GM12865 (cell line): ENCODE data around the gene LRRC55.

ENCODE experiments used
- DNase-seq: peaks from one replicate; pipeline ENCODE4 v3.0.0; 2010; ENCODE audit warnings: low read depth
- H3K4me3 ChIP-seq: 2 replicates; pipeline ENCODE4 v1.5.1; 2011; ENCODE audit warnings: mild to moderate bottlenecking, low read depth, low read length, control low read depth
- TF ChIP-seq, protein P1 (sequence below): IDR thresholded peaks from 2 replicates; pipeline ENCODE4 v1.5.1; 2011; ENCODE audit warnings: low read length, control low read depth, low read depth, inconsistent platforms; ENCODE audit not compliant: insufficient read depth; ENCODE audit errors: missing control alignments

Gene LRRC55

DNA sequence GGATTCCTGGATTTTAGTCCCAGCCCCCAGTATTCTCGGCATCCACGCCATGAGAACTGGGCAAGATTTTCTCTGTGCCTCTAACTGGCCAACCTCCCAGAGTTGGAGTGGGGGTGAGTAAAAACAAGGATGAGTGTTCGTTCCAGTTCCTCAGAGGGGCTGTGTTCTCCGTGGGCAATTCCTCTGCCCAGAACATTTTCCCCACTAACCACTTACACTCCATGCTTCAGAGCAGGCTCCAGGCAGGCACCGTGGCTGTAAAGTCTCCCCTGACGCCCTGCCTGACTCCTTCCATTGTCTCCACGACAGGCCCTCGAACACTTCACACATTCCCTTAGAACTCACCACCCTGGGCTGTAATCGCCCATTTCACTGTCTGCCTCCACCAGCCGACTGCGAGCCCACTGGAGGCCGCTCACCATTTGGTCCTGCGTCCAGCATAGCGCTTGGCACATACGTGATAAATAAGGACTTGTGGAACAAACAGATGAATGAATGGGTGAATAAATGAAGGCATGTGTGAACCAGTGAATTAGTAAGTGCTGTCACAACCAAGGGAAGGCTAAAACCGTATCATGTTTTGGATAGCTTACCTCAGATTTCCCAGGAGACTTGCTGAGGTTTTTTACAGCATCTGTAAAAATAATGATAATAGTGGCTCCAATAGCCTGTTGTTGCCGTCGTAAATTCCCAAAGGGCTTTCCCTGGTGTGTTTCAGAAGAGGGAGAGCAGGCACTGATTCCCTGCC, 49.2 kb downstream of the LRRC55 start:
- TF ChIP-seq, protein P1, sequence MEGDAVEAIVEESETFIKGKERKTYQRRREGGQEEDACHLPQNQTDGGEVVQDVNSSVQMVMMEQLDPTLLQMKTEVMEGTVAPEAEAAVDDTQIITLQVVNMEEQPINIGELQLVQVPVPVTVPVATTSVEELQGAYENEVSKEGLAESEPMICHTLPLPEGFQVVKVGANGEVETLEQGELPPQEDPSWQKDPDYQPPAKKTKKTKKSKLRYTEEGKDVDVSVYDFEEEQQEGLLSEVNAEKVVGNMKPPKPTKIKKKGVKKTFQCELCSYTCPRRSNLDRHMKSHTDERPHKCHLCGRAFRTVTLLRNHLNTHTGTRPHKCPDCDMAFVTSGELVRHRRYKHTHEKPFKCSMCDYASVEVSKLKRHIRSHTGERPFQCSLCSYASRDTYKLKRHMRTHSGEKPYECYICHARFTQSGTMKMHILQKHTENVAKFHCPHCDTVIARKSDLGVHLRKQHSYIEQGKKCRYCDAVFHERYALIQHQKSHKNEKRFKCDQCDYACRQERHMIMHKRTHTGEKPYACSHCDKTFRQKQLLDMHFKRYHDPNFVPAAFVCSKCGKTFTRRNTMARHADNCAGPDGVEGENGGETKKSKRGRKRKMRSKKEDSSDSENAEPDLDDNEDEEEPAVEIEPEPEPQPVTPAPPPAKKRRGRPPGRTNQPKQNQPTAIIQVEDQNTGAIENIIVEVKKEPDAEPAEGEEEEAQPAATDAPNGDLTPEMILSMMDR, result no peak
- H3K4me3 ChIP-seq, result no peak overlapping the region
- no peak for DNase-seq

DNA sequence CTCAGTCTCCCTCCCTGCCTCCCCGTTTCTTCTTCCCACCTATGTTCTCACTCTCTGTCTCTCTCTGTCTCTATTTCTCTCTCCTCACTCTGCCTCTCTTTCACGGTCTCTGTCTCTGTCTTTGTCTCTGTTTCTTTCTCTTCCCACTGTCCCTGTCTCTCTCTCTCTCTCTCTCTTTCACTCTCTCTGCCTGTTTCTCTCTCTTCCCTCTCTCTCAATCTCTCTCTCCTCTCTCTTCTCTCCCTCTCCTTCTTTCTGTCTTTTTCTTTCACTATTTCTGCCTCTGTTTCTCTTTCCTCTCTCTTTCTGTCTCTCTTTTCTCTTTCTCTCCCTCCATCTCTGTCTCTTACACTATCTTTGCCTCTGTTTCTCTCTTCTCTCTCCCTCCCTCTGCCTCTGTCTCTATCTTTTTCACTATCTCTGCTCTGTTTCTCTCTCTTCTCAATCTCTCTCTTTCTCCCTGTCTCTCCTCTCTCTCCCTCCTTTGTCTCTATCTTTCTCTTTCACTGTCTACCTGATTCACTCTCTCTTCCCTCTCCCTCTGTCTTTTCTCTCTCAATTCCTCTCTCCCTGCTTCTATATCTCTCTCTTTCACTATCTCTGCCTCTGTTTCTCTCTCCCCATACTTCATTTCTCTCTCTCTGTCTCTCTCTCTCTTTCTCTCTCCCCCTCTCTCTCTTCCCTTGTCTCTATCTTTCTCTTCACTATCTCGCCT, 49.9 kb downstream of the LRRC55 start:
- no peak for DNase-seq
- TF ChIP-seq, protein P1, result no peak
- no peak overlapping the region for H3K4me3 ChIP-seq

DNA sequence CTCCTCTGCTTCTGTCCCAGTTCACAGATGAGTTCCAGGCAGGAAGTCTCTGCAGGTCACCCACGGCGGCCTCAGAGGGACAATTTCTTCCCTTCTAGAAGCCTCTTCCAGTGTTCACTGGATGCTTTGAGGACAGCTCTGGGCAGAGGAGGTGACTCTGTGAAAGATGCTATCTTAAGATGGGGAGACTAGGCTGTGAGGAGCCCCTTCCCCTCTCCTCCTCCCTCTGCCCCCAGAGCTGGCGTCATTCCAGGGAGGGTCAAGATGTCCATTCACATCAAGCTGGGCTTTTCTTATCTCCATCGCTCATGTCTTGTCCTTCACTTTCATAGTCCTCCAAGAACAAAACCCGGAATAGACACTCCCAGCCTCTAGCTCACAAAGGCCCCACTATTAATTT, 51.9 kb downstream of the LRRC55 start:
- no peak overlapping the region for H3K4me3 ChIP-seq
- DNase-seq, result no peak
- TF ChIP-seq, protein P1, result no peak

DNA sequence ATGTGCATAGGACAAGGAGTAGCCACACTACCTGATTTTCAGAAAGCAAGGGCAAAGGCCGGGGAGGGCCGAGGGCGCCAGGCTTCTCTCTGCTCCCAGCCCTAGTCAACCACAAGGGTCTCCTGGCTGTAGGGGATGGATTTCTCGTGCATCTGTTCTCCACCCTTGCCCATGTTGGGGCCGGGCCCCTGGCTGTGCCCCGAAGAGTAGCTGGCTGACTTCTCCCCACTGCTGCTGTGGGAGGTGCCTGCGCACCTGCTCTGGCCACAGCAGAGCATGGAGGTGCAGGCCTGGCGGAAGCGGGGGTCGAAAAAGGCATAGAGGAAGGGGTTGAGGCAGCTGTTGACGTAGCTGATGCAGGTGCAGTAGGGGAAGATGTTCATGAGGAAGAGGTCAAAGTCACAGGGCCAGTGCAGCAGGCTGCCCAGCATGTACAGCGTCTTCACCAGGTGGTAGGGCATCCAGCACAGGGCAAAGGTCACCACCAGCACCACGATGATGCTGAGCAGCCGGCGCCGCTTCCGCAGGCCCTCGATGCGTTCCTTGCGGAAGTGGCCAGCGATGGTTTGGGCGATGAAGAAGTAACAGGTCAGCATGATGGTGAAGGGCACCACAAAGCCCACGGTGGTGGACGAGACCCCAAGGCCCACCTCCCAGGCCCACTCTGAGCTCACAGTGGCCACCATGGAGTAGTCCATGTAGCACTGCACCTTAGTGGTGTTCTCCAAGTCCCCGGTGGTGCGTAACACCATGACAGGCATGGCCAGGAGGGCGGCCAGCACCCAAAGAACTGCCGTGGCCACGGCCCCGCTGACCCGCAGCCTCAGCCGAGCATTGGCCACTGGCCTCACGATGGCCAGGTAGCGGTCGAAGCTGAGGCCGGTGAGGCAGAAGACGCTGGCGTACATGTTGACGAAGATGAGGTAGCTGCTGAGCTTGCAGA, 54.3 kb downstream of the LRRC55 start:
- DNase-seq, result no peak
- no peak overlapping the region for H3K4me3 ChIP-seq
- TF ChIP-seq, protein P1, result no peak

DNA sequence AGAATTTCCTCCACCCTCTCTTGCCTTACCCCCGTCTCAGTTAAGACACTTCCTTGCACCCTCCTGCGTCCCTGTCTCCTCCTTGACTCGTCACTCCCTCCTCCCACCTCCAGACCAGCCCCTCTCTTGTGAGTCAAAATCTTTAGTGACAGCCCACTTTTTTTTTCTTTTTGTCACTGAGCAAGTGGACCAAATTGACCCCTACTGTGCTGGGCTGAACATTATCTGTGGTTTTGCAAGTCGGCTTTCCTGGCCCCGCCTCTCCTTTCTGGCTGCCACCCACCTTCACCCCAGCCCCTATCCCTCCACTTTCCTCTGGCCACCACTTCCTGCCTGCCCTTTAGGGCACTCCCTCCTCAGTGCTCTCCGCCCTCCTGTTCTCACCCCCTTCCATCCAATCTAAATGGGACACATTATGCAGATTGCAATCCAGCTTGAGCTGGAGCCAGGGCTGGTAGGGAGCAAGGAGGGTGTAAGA, 55.5 kb downstream of the LRRC55 start, which contains the start of gene APLNR:
Gene APLNR (minus strand): TSS at position 47 of the 478 bp plus-strand sequence. CDS start 246 bp downstream, outside the sequence.
- DNase-seq, result no peak
- no peak within 1 kb of the TSS for H3K4me3 ChIP-seq
- TF ChIP-seq, protein P1, result no peak

DNA sequence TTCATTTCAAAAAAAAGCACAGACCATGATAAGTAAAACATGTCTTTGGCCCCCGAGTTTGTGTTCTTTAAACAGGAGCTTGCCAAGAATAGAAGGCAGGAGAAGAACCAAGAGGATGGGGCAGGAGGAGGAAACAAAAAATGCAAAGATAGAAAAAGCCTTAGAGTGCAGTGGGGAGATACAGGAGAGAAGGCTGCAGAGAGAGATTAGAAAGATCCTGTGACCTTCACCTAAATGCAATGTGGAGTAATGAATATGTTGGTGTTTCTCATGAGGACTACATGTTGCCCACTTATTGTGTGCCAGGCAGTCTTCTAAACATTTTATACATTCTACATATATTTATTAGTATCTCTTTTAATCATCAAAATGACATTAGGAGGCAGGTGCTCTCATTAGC, 57.6 kb downstream of the LRRC55 start:
- no peak overlapping the region for H3K4me3 ChIP-seq
- TF ChIP-seq, protein P1, result no peak
- DNase-seq, result no peak
